Endothelial cell of umbilical vein (primary cell): ENCODE measurements around the gene SLC43A1. TPM values are rescaled to one million over a fixed set of nuclear protein-coding genes. Genes with fewer than 3 reads are reported as not detected.

Source experiments
- BruUV-seq: library from RNA; stranded (reverse); fragments of 400-500 nt; replicated peaks from 2 replicates; lab custom pipeline; 2021; lab: Mats Ljungman, UMichigan
- CTCF ChIA-PET: fragments of 300-600, 350-600 bp; sonication (Branson Sonifier 250); formaldehyde crosslinking; loops from one replicate; lab custom pipeline; 2021; ENCODE audit warnings: antibody characterized with exemption, inconsistent platforms; lab: Charles Lee
- POLR2A ChIA-PET: fragments of 300-600, 350-600 bp; sonication (Branson Sonifier 250); formaldehyde crosslinking; loops from one replicate; lab custom pipeline; 2021; ENCODE audit warnings: antibody characterized with exemption, inconsistent platforms; lab: Charles Lee
- DNase-seq: peaks from one replicate; pipeline ENCODE4 v3.0.0-alpha.2; 2011; ENCODE audit warnings: low read depth, low spot score
- FAIRE-seq: peaks from 2 replicates; lab custom pipeline; 2011; peaks lifted over from hg19 to GRCh38; lab: Jason Lieb, UNC
- H2AFZ ChIP-seq: 2 replicates; pipeline ENCODE4 v1.6.0; 2012; ENCODE audit warnings: low read depth, low read length, control low read depth, inconsistent platforms
- H3K27ac ChIP-seq: 2 replicates; pipeline ENCODE4 v1.5.1; 2011; ENCODE audit warnings: low read depth, mild to moderate bottlenecking, control low read depth, low read length, moderate library complexity; ENCODE audit not compliant: insufficient read depth
- H3K27me3 ChIP-seq, 2 experiments: 2 replicates each; pipeline versions ENCODE4 v1.6.0 to v1.6.1; 2011; ENCODE audit warnings: low read length in 2 of 2, mixed read lengths in 1 of 2; ENCODE audit not compliant: control insufficient read depth in 2 of 2, insufficient read depth in 2 of 2
- H3K36me3 ChIP-seq, 2 experiments: 2 replicates in 1 of 2; 3 replicates in 1 of 2; pipeline ENCODE4 v1.5.1; 2011; ENCODE audit warnings: low read length in 2 of 2, mild to moderate bottlenecking in 1 of 2, moderate library complexity in 1 of 2; ENCODE audit not compliant: control insufficient read depth in 2 of 2, insufficient read depth in 2 of 2; ENCODE audit errors: extremely low read depth in 1 of 2
- H3K4me1 ChIP-seq: 3 replicates; pipeline ENCODE4 v1.5.1; 2011; ENCODE audit warnings: mild to moderate bottlenecking, low read length; ENCODE audit not compliant: control insufficient read depth, insufficient read depth; ENCODE audit errors: extremely low read depth
- H3K4me2 ChIP-seq: 2 replicates; pipeline ENCODE4 v1.6.1; 2011; ENCODE audit warnings: low read length, control low read depth, mixed read lengths; ENCODE audit not compliant: insufficient read depth
- H3K4me3 ChIP-seq, 3 experiments: fragments of 200-600 bp in 1 of 3; sonication (generic), shearing (Covaris generic) in 1 of 3; replicated peaks in 1 of 3; 2 replicates each; pipeline ENCODE4 v1.5.1; 2011 to 2016; ENCODE audit warnings: control low read depth in 3 of 3, low read length in 3 of 3, mild to moderate bottlenecking in 2 of 3, inconsistent platforms in 1 of 3, low read depth in 1 of 3, moderate library complexity in 1 of 3; ENCODE audit not compliant: insufficient read depth in 1 of 3
- H3K79me2 ChIP-seq: 2 replicates; pipeline ENCODE4 v1.6.0; 2012; ENCODE audit warnings: low read length, inconsistent platforms; ENCODE audit not compliant: control insufficient read depth, insufficient read depth
- H3K9ac ChIP-seq: replicated peaks from 2 replicates; pipeline ENCODE3; 2011; ENCODE audit warnings: low read length, control low read depth; ENCODE audit not compliant: insufficient read depth; ENCODE audit errors: extremely low read depth
- H3K9me1 ChIP-seq: replicated peaks from 3 replicates; pipeline ENCODE4 v1.6.0; 2011; ENCODE audit warnings: mild to moderate bottlenecking, low read length; ENCODE audit not compliant: control insufficient read depth, insufficient read depth; ENCODE audit errors: extremely low read depth
- H3K9me3 ChIP-seq: replicated peaks from 2 replicates; pipeline ENCODE4 v1.5.1; 2012; ENCODE audit warnings: low read length, inconsistent platforms; ENCODE audit not compliant: control insufficient read depth, insufficient read depth
- H4K20me1 ChIP-seq: replicated peaks from 2 replicates; pipeline ENCODE3; 2011; ENCODE audit warnings: mild to moderate bottlenecking, low read length; ENCODE audit not compliant: control insufficient read depth, insufficient read depth; ENCODE audit errors: extremely low read depth
- EZH2 ChIP-seq: IDR thresholded peaks from 2 replicates; pipeline ENCODE4 v1.6.1; 2012; ENCODE audit warnings: borderline replicate concordance, low read depth, mild to moderate bottlenecking, moderate library complexity, low read length, inconsistent platforms; ENCODE audit not compliant: severe bottlenecking
- GATA2 ChIP-seq: IDR thresholded peaks from 2 replicates; pipeline ENCODE4 v1.7.0; 2011; ENCODE audit warnings: low read depth, mild to moderate bottlenecking, moderate library complexity, mixed read lengths, low read length; ENCODE audit not compliant: insufficient read length, insufficient read depth
- MAX ChIP-seq: IDR thresholded peaks from 2 replicates; pipeline ENCODE4 v1.6.1; 2011; ENCODE audit not compliant: insufficient read depth, insufficient read length
- MYC ChIP-seq: IDR thresholded peaks from one replicate; pipeline ENCODE4 v1.6.1; 2011; ENCODE audit warnings: mild to moderate bottlenecking, low read depth, low read length
- dilution Hi-C: fragments of 300-500 bp; cut with MboI; formaldehyde crosslinking; loops from one replicate; pipeline ENCODE4 v1.15.0; 2019; ENCODE audit warnings: low sequenced_read_pairs; ENCODE audit not compliant: extremely low pct_ligation_motif_present
- intact Hi-C: fragments of 100-400 bp; cut with micrococcal nuclease; formaldehyde crosslinking; loops from one replicate; pipeline ENCODE4 v1.10.0; 2022
- polyA plus RNA-seq, 4 experiments: library from polyadenylated mRNA; depleted of rRNA in 3 of 4; stranded (reverse) in 3 of 4; unstranded in 1 of 4; fragments of >200 nt; gene quantifications; 2 replicates each; pipeline versions ENCODE4 v1.2.1 to v1.2.3, GENCODE V29; 2011 to 2012; ENCODE audit warnings: missing spikeins in 1 of 4
- total RNA-seq: library from RNA; stranded (reverse); gene quantifications from 2 replicates; pipeline ENCODE4 v1.2.3, GENCODE V29; 2021
- TF ChIP-seq, protein P1 (sequence below), 2 donors: IDR thresholded peaks; 1 replicate in 1 of 2; 2 replicates in 1 of 2; pipeline ENCODE4 v1.5.1; 2011; ENCODE audit warnings: low read length in 2 of 2, mild to moderate bottlenecking in 2 of 2, moderate library complexity in 2 of 2, control low read depth in 1 of 2, inconsistent platforms in 1 of 2, low read depth in 1 of 2; ENCODE audit not compliant: insufficient read depth in 1 of 2; ENCODE audit errors: extremely low read depth in 1 of 2

Gene SLC43A1
- total and polyA plus RNA-seq, 2 donors (not counting 3 experiments of a cell fraction or from before 2014, with no cell fraction given): 13.7 to 19.5 TPM

- POLR2A ChIA-PET: no interaction called here
- H3K9me1 ChIP-seq: no peaks in the 10 kb centered on the region
- H2AFZ ChIP-seq: no peak overlapping the region
- TF ChIP-seq MYC: no peak
- no peak for TF ChIP-seq MAX
- TF ChIP-seq EZH2: no peak
- no peak for TF ChIP-seq GATA2
- no peaks in the 10 kb centered on the region for H3K79me2 ChIP-seq
- dilution Hi-C loops: no loop called here
- no peaks in the 10 kb centered on the region for H3K4me1 ChIP-seq
- BruUV-seq: no TSS peak
- intact Hi-C loops: no loop called here
- no peak for DNase-seq
- H3K27me3 ChIP-seq: peaks cover 1 to 6% of the 10 kb centered on the region in 2 experiments
- H3K4me2 ChIP-seq: no peak overlapping the region
- H4K20me1 ChIP-seq: no peaks in the 10 kb centered on the region
- CTCF ChIA-PET: interaction anchor here (1.6 to 2.1 kb wide), 2 partner anchors 7 to 10 kb away, joined by 5 to 8 read pairs; partner anchors contain the start of gene RTN4RL2
- no peak for FAIRE-seq
- H3K9me3 ChIP-seq: no peaks in the 10 kb centered on the region
- no peak overlapping the region for H3K9ac ChIP-seq
- no peak overlapping the region for H3K4me3 ChIP-seq
- no peak overlapping the region for H3K27ac ChIP-seq
- no peaks in the 10 kb centered on the region for H3K36me3 ChIP-seq
Observed at GRCh38 chr11:57467508-57468157, 47.9 kb downstream of the SLC43A1 start.

DNA sequence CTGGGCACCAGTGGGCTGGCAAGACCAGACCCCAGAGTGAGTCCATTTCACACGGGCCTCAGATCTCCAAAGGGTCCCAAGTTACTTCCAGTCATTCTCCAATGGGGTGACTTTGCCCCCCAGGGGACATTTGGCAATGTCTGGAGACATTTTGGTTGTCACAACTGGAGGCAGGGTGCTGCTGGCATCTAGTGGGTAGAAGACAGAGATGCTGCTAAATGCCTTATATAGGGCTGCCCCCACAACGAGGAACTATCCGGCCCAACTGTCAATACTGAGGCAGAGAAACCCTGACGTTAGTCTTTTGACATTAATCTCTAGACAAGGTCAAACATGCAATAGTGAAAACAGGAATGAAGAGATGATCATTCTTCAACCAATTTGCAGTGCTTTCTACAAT, 48.8 kb downstream of the SLC43A1 start:
- no peak for DNase-seq
- Histone ChIP-seq H3K36me3 (no peaks in the 10 kb centered on the region), H2AFZ (no peak overlapping the region), H3K79me2 (no peaks in the 10 kb centered on the region), H4K20me1 (no peaks in the 10 kb centered on the region), H3K27me3 (peaks cover 9 to 14% of the 10 kb centered on the region in 2 experiments), H3K4me2 (no peak overlapping the region), H3K4me3 (no peak overlapping the region), H3K9me1 (no peaks in the 10 kb centered on the region), H3K9ac (no peak overlapping the region), H3K9me3 (no peaks in the 10 kb centered on the region), H3K27ac (no peak overlapping the region), H3K4me1 (no peaks in the 10 kb centered on the region)
- dilution Hi-C loops (no loop called here), intact Hi-C loops (no loop called here)
- ChIA-PET CTCF (interaction anchor here (1.1 kb wide), 1 partner anchor 121 kb away, joined by 3 read pairs; no protein-coding TSS in a partner anchor), POLR2A (no interaction called here)
- TF ChIP-seq, protein P1, sequence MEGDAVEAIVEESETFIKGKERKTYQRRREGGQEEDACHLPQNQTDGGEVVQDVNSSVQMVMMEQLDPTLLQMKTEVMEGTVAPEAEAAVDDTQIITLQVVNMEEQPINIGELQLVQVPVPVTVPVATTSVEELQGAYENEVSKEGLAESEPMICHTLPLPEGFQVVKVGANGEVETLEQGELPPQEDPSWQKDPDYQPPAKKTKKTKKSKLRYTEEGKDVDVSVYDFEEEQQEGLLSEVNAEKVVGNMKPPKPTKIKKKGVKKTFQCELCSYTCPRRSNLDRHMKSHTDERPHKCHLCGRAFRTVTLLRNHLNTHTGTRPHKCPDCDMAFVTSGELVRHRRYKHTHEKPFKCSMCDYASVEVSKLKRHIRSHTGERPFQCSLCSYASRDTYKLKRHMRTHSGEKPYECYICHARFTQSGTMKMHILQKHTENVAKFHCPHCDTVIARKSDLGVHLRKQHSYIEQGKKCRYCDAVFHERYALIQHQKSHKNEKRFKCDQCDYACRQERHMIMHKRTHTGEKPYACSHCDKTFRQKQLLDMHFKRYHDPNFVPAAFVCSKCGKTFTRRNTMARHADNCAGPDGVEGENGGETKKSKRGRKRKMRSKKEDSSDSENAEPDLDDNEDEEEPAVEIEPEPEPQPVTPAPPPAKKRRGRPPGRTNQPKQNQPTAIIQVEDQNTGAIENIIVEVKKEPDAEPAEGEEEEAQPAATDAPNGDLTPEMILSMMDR (IDR thresholded peaks at IDR 0.05; ENCODE audit: extremely low read depth in 1 of 2, insufficient read depth in 1 of 2, low read depth in 1 of 2, low read length in 2 of 2): no peak
- no peak for TF ChIP-seq MYC
- no TSS peak for BruUV-seq
- no peak for FAIRE-seq
